B cell (primary cell): ENCODE data around the gene CCL26. TPM values are rescaled to one million over a fixed set of nuclear protein-coding genes. Genes with fewer than 3 reads are reported as not detected.
"Not testable (repeated sequence)": the region's sequence is repeated elsewhere in the genome, so short reads cannot be mapped to it uniquely, and the experiment has no call there.

Experiments
- ATAC-seq: fragments of 200-7000 bp; cut with Tn5 transposase; one replicate; pipeline ENCODE4 v1.10.0; 2021; ENCODE audit warnings: low read depth, mild to moderate bottlenecking, moderate number of reproducible peaks, moderate library complexity
- CTCF ChIA-PET: fragments of 350-600 bp; sonication (Branson Sonifier 250); formaldehyde crosslinking; loops from one replicate; lab custom pipeline; 2021; ENCODE audit warnings: antibody characterized with exemption, inconsistent platforms; lab: Charles Lee
- POLR2A ChIA-PET: fragments of 350-600 bp; sonication (Branson Sonifier 250); formaldehyde crosslinking; loops from one replicate; lab custom pipeline; 2021; ENCODE audit warnings: antibody characterized with exemption; lab: Charles Lee
- DNase-seq: peaks from one replicate; pipeline ENCODE4 v3.0.0; 2013
- H2AFZ ChIP-seq: 2 replicates; pipeline ENCODE4 v1.6.1; 2012; ENCODE audit warnings: mild to moderate bottlenecking, low read depth, low read length; ENCODE audit not compliant: insufficient read depth, poor library complexity, severe bottlenecking
- H3K27ac ChIP-seq, 2 donors: 1 replicate in 1 of 2; 2 replicates in 1 of 2; pipeline ENCODE4 v1.5.1; 2012 to 2013; ENCODE audit warnings: low read length in 2 of 2, mild to moderate bottlenecking in 2 of 2, moderate library complexity in 1 of 2
- H3K27me3 ChIP-seq, 4 experiments: fragments of 200-600 bp in 1 of 4; sonication (generic) in 1 of 4; replicated peaks in 1 of 4; 1 replicate in 2 of 4; 2 replicates in 2 of 4; pipeline versions ENCODE4 v1.6.1 to v1.7.0; 2013 to 2016; ENCODE audit warnings: low read length in 3 of 4, mild to moderate bottlenecking in 2 of 4, mixed read lengths in 1 of 4, moderate library complexity in 1 of 4; ENCODE audit not compliant: insufficient read depth in 4 of 4, control insufficient read depth in 3 of 4; ENCODE audit errors: control extremely low read depth in 1 of 4
- H3K36me3 ChIP-seq, 2 experiments: replicated peaks in 1 of 2; 1 replicate in 1 of 2; 2 replicates in 1 of 2; pipeline versions ENCODE4 v1.6.1 to v1.7.1; 2013; ENCODE audit warnings: low read length in 1 of 2; ENCODE audit not compliant: insufficient read depth in 2 of 2, control insufficient read depth in 1 of 2; ENCODE audit errors: control extremely low read depth in 1 of 2, extremely low read depth in 1 of 2
- H3K4me1 ChIP-seq, 2 donors: fragments of 200-600 bp in 1 of 2; sonication (generic) in 1 of 2; 1 replicate in 1 of 2; 2 replicates in 1 of 2; pipeline versions ENCODE4 v1.5.1 to v1.6.1; 2013 to 2017; ENCODE audit warnings: low read length in 2 of 2; ENCODE audit not compliant: control insufficient read depth in 2 of 2, insufficient read depth in 2 of 2
- H3K4me2 ChIP-seq: replicated peaks from 2 replicates; pipeline ENCODE3; 2012; ENCODE audit warnings: mild to moderate bottlenecking, low read depth, low read length; ENCODE audit not compliant: poor library complexity, severe bottlenecking
- H3K4me3 ChIP-seq, 5 experiments: fragments of 200-600 bp in 1 of 5; sonication (generic) in 1 of 5; 1 replicate in 3 of 5; 2 replicates in 2 of 5; pipeline versions ENCODE4 v1.5.1 to v1.7.0; 2011 to 2016; ENCODE audit warnings: low read length in 4 of 5, mild to moderate bottlenecking in 4 of 5, low read depth in 2 of 5, control low read depth in 1 of 5, moderate library complexity in 1 of 5; ENCODE audit not compliant: insufficient read depth in 1 of 5; ENCODE audit errors: control extremely low read depth in 1 of 5, extremely low read depth in 1 of 5
- H3K79me2 ChIP-seq: fragments of 200-600 bp; sonication (generic); one replicate; pipeline ENCODE4 v1.6.0; 2016; ENCODE audit warnings: low read length; ENCODE audit not compliant: control insufficient read depth, insufficient read depth
- H3K9ac ChIP-seq: fragments of 200-600 bp; sonication (generic); 2 replicates; pipeline ENCODE4 v1.6.1; 2017; ENCODE audit warnings: mild to moderate bottlenecking, low read length, moderate library complexity
- H3K9me3 ChIP-seq, 3 donors: one replicate each; pipeline versions ENCODE4 v1.6.1 to v1.7.1; 2013; ENCODE audit warnings: low read length in 2 of 3; ENCODE audit not compliant: control insufficient read depth in 2 of 3, insufficient read depth in 1 of 3; ENCODE audit errors: control extremely low read depth in 1 of 3
- H4K20me1 ChIP-seq: 2 replicates; pipeline ENCODE4 v1.6.0; 2012; ENCODE audit warnings: mild to moderate bottlenecking, low read length; ENCODE audit not compliant: insufficient read depth, control insufficient read depth, poor library complexity, severe bottlenecking
- H3K27ac Mint-ChIP-seq: one replicate; pipeline ENCODE4 v1.8.0; 2021; ENCODE audit warnings: mixed read lengths
- H3K27me3 Mint-ChIP-seq: one replicate; pipeline ENCODE4 v1.8.0; 2021; ENCODE audit warnings: mixed read lengths
- H3K4me1 Mint-ChIP-seq: one replicate; pipeline ENCODE4 v1.8.0; 2021; ENCODE audit warnings: mixed read lengths
- H3K4me3 Mint-ChIP-seq: one replicate; pipeline ENCODE4 v1.8.0; 2021; ENCODE audit warnings: mixed read lengths
- H3K9me3 Mint-ChIP-seq: one replicate; pipeline ENCODE4 v1.8.0; 2022; ENCODE audit warnings: mixed read lengths; ENCODE audit not compliant: insufficient read depth
- EZH2 ChIP-seq: IDR thresholded peaks from 2 replicates; pipeline ENCODE4 v1.6.1; 2012; ENCODE audit warnings: borderline replicate concordance, low read depth, mild to moderate bottlenecking, moderate library complexity, low read length; ENCODE audit not compliant: insufficient read depth, poor library complexity, severe bottlenecking
- WGBS: methylation state at CpG from one replicate; pipeline ENCODE4 v1.1.5; 2013; ENCODE audit warnings: missing lambda C conversion rate; ENCODE audit not compliant: insufficient coverage; 5-methylcytosine and 5-hydroxymethylcytosine counted together
- intact Hi-C: fragments of 100-400 bp; cut with micrococcal nuclease; formaldehyde crosslinking; loops from one replicate; pipeline ENCODE4 v1.10.0; 2022
- polyA plus RNA-seq: library from polyadenylated mRNA; depleted of rRNA; stranded (reverse); fragments of >200 nt; gene quantifications from 2 replicates; pipeline ENCODE4 v1.2.3, GENCODE V29; 2012
- total RNA-seq, 2 donors: library from RNA; stranded (reverse); fragments of 120-200 nt in 1 of 2; gene quantifications; 1 replicate in 1 of 2; 2 replicates in 1 of 2; pipeline versions ENCODE4 v1.2.3 to v1.2.4, GENCODE V29; 2013 to 2022
- TF ChIP-seq, protein P1 (sequence below): fragments of 200-600 bp; IDR thresholded peaks from one replicate; pipeline ENCODE4 v1.8.0; 2022; ENCODE audit warnings: antibody characterized with exemption, mild to moderate bottlenecking

Gene CCL26
- total and polyA plus RNA-seq, 2 donors (not counting 1 experiment from before 2014, with no cell fraction given) = not detected

DNA sequence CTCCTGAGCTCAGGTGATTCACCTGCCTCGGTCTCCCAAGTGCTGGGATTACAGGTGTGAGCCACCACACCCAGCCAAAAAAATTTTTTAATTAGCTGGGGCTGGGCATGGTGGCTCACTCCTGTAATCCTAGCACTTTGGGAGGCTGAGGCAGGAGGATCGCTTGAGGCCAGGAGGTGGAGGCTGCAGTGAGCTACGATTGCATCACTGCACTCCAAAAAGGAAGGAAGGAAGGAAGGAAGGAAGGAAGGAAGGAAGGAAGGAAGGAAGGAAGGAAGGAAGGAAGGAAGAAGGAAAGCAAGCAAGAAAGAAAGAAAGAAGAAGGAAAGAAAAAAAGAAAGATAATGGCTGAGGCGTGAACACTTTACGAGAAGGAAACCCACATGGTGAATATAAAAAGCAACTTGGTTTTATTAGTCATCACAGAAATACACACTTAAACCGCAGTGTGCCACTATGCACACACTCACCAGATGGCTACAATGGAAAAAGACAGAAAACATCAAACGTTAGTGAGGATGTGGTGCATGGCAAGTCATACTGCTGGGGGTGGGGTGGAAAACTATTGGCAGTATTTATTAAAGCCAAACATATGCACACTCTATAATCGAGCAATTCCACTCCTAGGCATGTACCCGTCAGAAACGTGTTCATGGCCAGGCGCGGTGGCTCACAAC lies 4.4 kb upstream of the CCL26 start:
- H3K9me3 Mint-ChIP-seq = no peaks in the 10 kb centered on the region
- no peak overlapping the region for H3K27ac Mint-ChIP-seq
- Histone ChIP-seq H3K36me3 (no peaks in the 10 kb centered on the region), H3K79me2 (no peaks in the 10 kb centered on the region), H3K27me3 (no peaks in the 10 kb centered on the region), H3K4me3 (no peak overlapping the region), H3K4me1 (no peaks in the 10 kb centered on the region), H3K27ac (no peak overlapping the region), H3K4me2 (no peak overlapping the region), H4K20me1 (no peaks in the 10 kb centered on the region), H3K9ac (no peak overlapping the region), H3K9me3 (peaks cover 0 to 6% (median 0%) of the 10 kb centered on the region in 3 donors), H2AFZ (no peak overlapping the region)
- intact Hi-C loops = no loop called here
- TF ChIP-seq, protein P1, sequence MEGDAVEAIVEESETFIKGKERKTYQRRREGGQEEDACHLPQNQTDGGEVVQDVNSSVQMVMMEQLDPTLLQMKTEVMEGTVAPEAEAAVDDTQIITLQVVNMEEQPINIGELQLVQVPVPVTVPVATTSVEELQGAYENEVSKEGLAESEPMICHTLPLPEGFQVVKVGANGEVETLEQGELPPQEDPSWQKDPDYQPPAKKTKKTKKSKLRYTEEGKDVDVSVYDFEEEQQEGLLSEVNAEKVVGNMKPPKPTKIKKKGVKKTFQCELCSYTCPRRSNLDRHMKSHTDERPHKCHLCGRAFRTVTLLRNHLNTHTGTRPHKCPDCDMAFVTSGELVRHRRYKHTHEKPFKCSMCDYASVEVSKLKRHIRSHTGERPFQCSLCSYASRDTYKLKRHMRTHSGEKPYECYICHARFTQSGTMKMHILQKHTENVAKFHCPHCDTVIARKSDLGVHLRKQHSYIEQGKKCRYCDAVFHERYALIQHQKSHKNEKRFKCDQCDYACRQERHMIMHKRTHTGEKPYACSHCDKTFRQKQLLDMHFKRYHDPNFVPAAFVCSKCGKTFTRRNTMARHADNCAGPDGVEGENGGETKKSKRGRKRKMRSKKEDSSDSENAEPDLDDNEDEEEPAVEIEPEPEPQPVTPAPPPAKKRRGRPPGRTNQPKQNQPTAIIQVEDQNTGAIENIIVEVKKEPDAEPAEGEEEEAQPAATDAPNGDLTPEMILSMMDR = no peak
- TF ChIP-seq EZH2 = no peak
- DNase-seq (no peak), ATAC-seq (peak; percentile 31)
- H3K4me3 Mint-ChIP-seq = no peak overlapping the region
- H3K4me1 Mint-ChIP-seq = peaks cover 5% of the 10 kb centered on the region
- ChIA-PET CTCF (interaction anchor here (1.0 to 1.4 kb wide), 2 partner anchors 14 to 244 kb away, joined by 4 to 5 read pairs; no protein-coding TSS in a partner anchor), POLR2A (interaction anchor here (0.7 kb wide), 1 partner anchor 390 kb away, joined by 11 read pairs; no protein-coding TSS in a partner anchor)
- H3K27me3 Mint-ChIP-seq = peaks cover 13% of the 10 kb centered on the region
- WGBS = 72% methylated on average over 3 of the region's 12 CpGs

DNA sequence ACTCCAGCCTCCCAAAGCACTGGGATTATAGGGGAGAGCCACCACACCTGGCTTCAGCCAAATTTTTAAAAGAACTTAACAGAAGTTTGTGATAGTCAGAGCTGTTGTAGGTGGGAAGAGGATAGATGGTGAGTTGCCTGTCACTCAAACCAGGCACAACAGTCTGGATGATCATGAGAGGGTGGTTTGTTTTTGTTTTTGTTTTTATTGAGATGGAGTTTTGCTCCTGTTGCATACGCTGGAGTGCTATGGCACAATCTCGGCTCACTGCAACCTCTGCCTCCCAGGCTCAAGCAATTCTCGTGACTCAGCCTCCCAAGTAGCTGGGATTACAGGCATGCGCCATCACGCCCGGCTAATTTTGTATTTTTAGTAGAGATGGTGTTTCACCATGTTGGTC lies 1.9 kb upstream of the CCL26 start:
- H3K9me3 ChIP-seq, H3K27ac Mint-ChIP-seq, H3K27ac ChIP-seq, H3K36me3 ChIP-seq, H3K4me3 ChIP-seq, H2AFZ ChIP-seq, H3K9me3 Mint-ChIP-seq, DNase-seq, H3K27me3 ChIP-seq, intact Hi-C loops, H3K79me2 ChIP-seq, H3K4me1 Mint-ChIP-seq, POLR2A ChIA-PET, H3K4me1 ChIP-seq, H4K20me1 ChIP-seq, ATAC-seq, H3K4me3 Mint-ChIP-seq, H3K4me2 ChIP-seq, H3K27me3 Mint-ChIP-seq, H3K9ac ChIP-seq: not testable (repeated sequence)
- CTCF ChIA-PET = interaction anchor here (1.0 kb wide), 1 partner anchor 11 kb away, joined by 3 read pairs; no protein-coding TSS in a partner anchor
- WGBS = 95% methylated on average over 5 of the region's 6 CpGs
